PC-3 (cell line): ENCODE data around the gene GLRA2.

ENCODE experiments used
- CTCF ChIP-seq: fragments of 300-600 bp; sonication (generic); conservative IDR thresholded peaks from 2 replicates; pipeline ENCODE4 v1.5.1; 2017; ENCODE audit warnings: antibody characterized with exemption, low read depth, mild to moderate bottlenecking, low read length
- EZH2 ChIP-seq: fragments of 300-600 bp; sonication (generic); IDR thresholded peaks from one replicate; pipeline ENCODE4 v1.6.1; 2017; ENCODE audit warnings: antibody characterized with exemption, mild to moderate bottlenecking, low read length; ENCODE audit not compliant: unreplicated experiment
- EZH2phosphoT487 ChIP-seq: fragments of 300-600 bp; sonication (generic); IDR thresholded peaks from 2 replicates; pipeline ENCODE4 v1.6.1; 2018; ENCODE audit warnings: mild to moderate bottlenecking, antibody characterized with exemption, low read length, borderline replicate concordance

- no peak for TF ChIP-seq CTCF
- no peak for TF ChIP-seq EZH2phosphoT487
- TF ChIP-seq EZH2 = no peak
Observed at GRCh38 chrX:14660970-14661369, 131.6 kb downstream of the GLRA2 start.
